Thyroid gland (tissue), 4 donors: ENCODE measurements around the gene NOPCHAP1.

ENCODE experiments used
- CTCF ChIP-seq, 6 experiments: fragments of 200-600 bp in 3 of 6; fragments of 450-650 bp in 3 of 6; sonication (generic) in 3 of 6; IDR thresholded peaks; one replicate each; pipeline ENCODE4 v1.5.1; 2016 to 2019; ENCODE audit warnings: antibody characterized with exemption in 6 of 6, mild to moderate bottlenecking in 2 of 6, inconsistent platforms in 1 of 6, moderate library complexity in 1 of 6
- POLR2A ChIP-seq, 2 donors: fragments of 450-650 bp; IDR thresholded peaks; one replicate each; pipeline ENCODE4 v1.6.1; 2017; ENCODE audit warnings: antibody characterized with exemption in 2 of 2, mild to moderate bottlenecking in 2 of 2, moderate library complexity in 1 of 2

- TF ChIP-seq CTCF (IDR thresholded peaks at IDR 0.05), result no peak
- no peak for TF ChIP-seq POLR2A (IDR thresholded peaks at IDR 0.05)
These were observed 5.5 kb downstream of the NOPCHAP1 start for GRCh38 chr12:104991565-104992128.
